Measurements from ENCODE around the gene EZH2. TPM values are rescaled to one million over a fixed set of nuclear protein-coding genes. Genes with fewer than 3 reads are reported as not detected.

EZH2 gene
- total RNA-seq, 2 donors from 2014 or later = 2.3 to 8.6 TPM

DNA sequence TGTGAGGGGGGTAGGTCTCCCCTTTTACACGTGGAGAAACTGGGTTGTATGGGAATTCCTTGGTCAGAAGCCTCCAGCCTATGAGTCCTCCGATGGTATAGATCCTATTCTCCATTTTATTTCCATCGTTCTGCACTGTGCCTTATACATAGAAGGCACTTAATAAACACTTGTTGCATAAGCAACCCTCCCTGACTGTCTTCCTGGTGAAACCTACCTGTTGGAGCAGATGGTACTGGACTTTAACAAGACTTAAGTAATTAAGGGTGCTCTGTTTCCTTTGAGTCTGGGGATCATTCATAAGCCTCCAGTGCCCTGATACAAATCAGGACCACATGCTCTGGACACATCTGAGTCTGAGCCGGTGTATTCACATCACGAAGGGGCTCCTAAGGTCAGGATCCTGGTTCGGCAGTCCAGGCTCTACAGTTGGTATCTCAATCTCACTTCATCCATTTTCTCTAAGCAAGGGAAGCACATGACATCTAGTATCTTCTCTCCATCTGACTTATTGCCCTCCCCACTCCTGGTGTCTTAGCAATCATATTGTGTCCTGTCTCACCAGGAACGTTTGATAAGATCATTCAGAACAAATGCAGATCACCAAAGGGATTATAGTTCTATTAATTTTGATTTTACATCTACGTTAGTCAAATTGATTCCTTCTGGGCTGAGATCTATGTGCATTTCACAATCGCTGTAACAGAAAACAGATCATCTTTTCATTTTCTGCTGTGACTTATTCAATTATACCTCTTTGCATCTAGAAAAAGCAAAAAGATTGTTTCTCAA, 22.8 kb upstream of the EZH2 start:
- intact Hi-C loops (cut with DNase I) = no loop called here
- 78% methylated on average over 9 of the region's 9 CpGs for WGBS
- TF ChIP-seq POLR2A (IDR thresholded peaks at IDR 0.05) (no peak), POLR2AphosphoS5 (IDR thresholded peaks at IDR 0.05) (no peak), CTCF (IDR thresholded peaks at IDR 0.05) (no peak)
- Histone ChIP-seq H3K27ac (no peak overlapping the region), H3K27me3 (replicated peaks; ENCODE audit: insufficient read depth) (no peaks in the 10 kb centered on the region), H3K4me1 (replicated peaks) (no peaks in the 10 kb centered on the region), H3K9me3 (no peaks in the 10 kb centered on the region), H3K4me3 (no peak overlapping the region), H3K36me3 (no peaks in the 10 kb centered on the region)
- no peak for DNase-seq (ENCODE audit: low spot score)

- Histone ChIP-seq H3K4me1 (replicated peaks) (no peaks in the 10 kb centered on the region), H3K4me3 (no peak overlapping the region), H3K36me3 (no peaks in the 10 kb centered on the region), H3K27ac (no peak overlapping the region), H3K27me3 (replicated peaks; ENCODE audit: insufficient read depth) (no peaks in the 10 kb centered on the region), H3K9me3 (no peaks in the 10 kb centered on the region)
- DNase-seq (ENCODE audit: low spot score) = no peak
- no peak for TF ChIP-seq POLR2AphosphoS5 (IDR thresholded peaks at IDR 0.05)
- TF ChIP-seq CTCF (IDR thresholded peaks at IDR 0.05) = no peak
- no peak for TF ChIP-seq POLR2A (IDR thresholded peaks at IDR 0.05)
- intact Hi-C loops (cut with DNase I) = no loop called here
- WGBS = 32% methylated on average over 6 of the region's 6 CpGs
These were observed 21.1 kb upstream of the EZH2 start for GRCh38 chr7:148905093-148905666.

- DNase-seq (ENCODE audit: low spot score) = no peak
- Histone ChIP-seq H3K9me3 (no peaks in the 10 kb centered on the region), H3K27ac (no peak overlapping the region), H3K36me3 (no peaks in the 10 kb centered on the region), H3K4me3 (no peak overlapping the region), H3K4me1 (replicated peaks) (no peaks in the 10 kb centered on the region), H3K27me3 (replicated peaks; ENCODE audit: insufficient read depth) (no peaks in the 10 kb centered on the region)
- TF ChIP-seq CTCF (IDR thresholded peaks at IDR 0.05) = no peak
- intact Hi-C loops (cut with DNase I) = no loop called here
- 100% methylated on average over 1 of the region's 1 CpG for WGBS
These were observed 19.4 kb upstream of the EZH2 start for GRCh38 chr7:148903504-148903903.

- Histone ChIP-seq H3K36me3 (no peaks in the 10 kb centered on the region), H3K27ac (no peak overlapping the region), H3K9me3 (no peaks in the 10 kb centered on the region), H3K27me3 (replicated peaks; ENCODE audit: insufficient read depth) (no peaks in the 10 kb centered on the region), H3K4me3 (no peak overlapping the region), H3K4me1 (replicated peaks) (no peaks in the 10 kb centered on the region)
- WGBS = 85% methylated on average over 3 of the region's 3 CpGs
- no peak for TF ChIP-seq CTCF (IDR thresholded peaks at IDR 0.05)
- intact Hi-C loops (cut with DNase I) = no loop called here
- no peak for DNase-seq (ENCODE audit: low spot score)
These were observed 17.1 kb upstream of the EZH2 start for GRCh38 chr7:148901178-148901577.

Data from prostate gland (tissue), 2 donors.